K562 (cell line): ENCODE results near the gene TTC31. TPM values are rescaled to one million over a fixed set of nuclear protein-coding genes. Genes with fewer than 3 reads are reported as not detected.

Source experiments
- ATAC-seq: fragments of 200-7000 bp; cut with Tn5 transposase; 3 replicates; pipeline ENCODE4 v1.9.1; 2020; ENCODE audit warnings: moderate library complexity
- BruUV-seq: library from RNA; stranded (reverse); fragments of 400-500 nt; replicated peaks from 2 replicates; lab custom pipeline; 2021; lab: Mats Ljungman, UMichigan
- CTCF ChIA-PET: fragments of 300-600 bp; formaldehyde crosslinking; extraction: SDS; loops from one replicate; lab custom pipeline; 2021; ENCODE audit warnings: low intra/inter-chr PET ratio; lab: Yijun Ruan, JAX
- POLR2A ChIA-PET: fragments of 300-600, 350-650 bp; sonication (Branson Sonifier 250); formaldehyde crosslinking; extraction: SDS; loops from one replicate; lab custom pipeline; 2021; ENCODE audit warnings: antibody characterized with exemption, inconsistent platforms; lab: Yijun Ruan, JAX
- DNase-seq, 4 experiments: peaks; one replicate each; pipeline versions ENCODE4 v3.0.0 to v3.0.0-alpha.2; 2011 to 2018; ENCODE audit warnings: low spot score in 3 of 4, mixed read lengths in 3 of 4; ENCODE audit errors: extremely low read depth in 1 of 4
- FAIRE-seq: peaks from 2 replicates; lab custom pipeline; 2011; peaks lifted over from hg19 to GRCh38; lab: Jason Lieb, UNC
- H2AFZ ChIP-seq: 2 replicates; pipeline ENCODE4 v1.6.0; 2011; ENCODE audit warnings: low read depth, low read length, control low read depth, inconsistent platforms
- H3K27ac ChIP-seq: fragments of 200-600 bp; 3 replicates; pipeline ENCODE4 v1.8.0; 2011; ENCODE audit warnings: low read depth, mild to moderate bottlenecking, control low read depth, inconsistent platforms, low read length, moderate library complexity, mixed read lengths; ENCODE audit errors: extremely low read depth
- H3K27me3 ChIP-seq, 2 experiments: fragments of 300-600 bp in 1 of 2; 2 replicates in 1 of 2; 3 replicates in 1 of 2; pipeline versions ENCODE4 v1.6.0 to v1.8.0; 2011; ENCODE audit warnings: inconsistent platforms in 2 of 2, low read length in 2 of 2, mild to moderate bottlenecking in 1 of 2, mixed read lengths in 1 of 2, moderate library complexity in 1 of 2; ENCODE audit not compliant: control insufficient read depth in 2 of 2, insufficient read depth in 2 of 2
- H3K36me3 ChIP-seq: fragments of 300-600 bp; 3 replicates; pipeline ENCODE4 v1.8.0; 2011; ENCODE audit warnings: mild to moderate bottlenecking, low read length, inconsistent platforms; ENCODE audit not compliant: control insufficient read depth, insufficient read depth
- H3K4me1 ChIP-seq, 2 experiments: fragments of 200-600 bp in 1 of 2; replicated peaks in 1 of 2; 2 replicates in 1 of 2; 3 replicates in 1 of 2; pipeline versions ENCODE4 v1.5.1 to v1.8.0; 2011; ENCODE audit warnings: inconsistent platforms in 2 of 2, low read length in 2 of 2, mild to moderate bottlenecking in 1 of 2, mixed read lengths in 1 of 2, moderate library complexity in 1 of 2; ENCODE audit not compliant: control insufficient read depth in 2 of 2, insufficient read depth in 2 of 2
- H3K4me2 ChIP-seq: 2 replicates; pipeline ENCODE4 v1.6.1; 2011; ENCODE audit warnings: low read length, control low read depth, inconsistent platforms, mixed read lengths; ENCODE audit not compliant: insufficient read depth
- H3K4me3 ChIP-seq: fragments of 200-600 bp; sonication (generic), shearing (Covaris generic); 2 replicates; pipeline ENCODE4 v1.5.1; 2016; ENCODE audit warnings: control low read depth, inconsistent platforms
- H3K79me2 ChIP-seq: fragments of 200-600 bp; 3 replicates; pipeline ENCODE4 v1.8.0; 2011; ENCODE audit warnings: low read length, inconsistent platforms; ENCODE audit not compliant: control insufficient read depth, insufficient read depth
- H3K9ac ChIP-seq, 2 experiments: 2 replicates each; pipeline versions ENCODE4 v1.6.0 to v1.6.1; 2011; ENCODE audit warnings: low read depth in 2 of 2, low read length in 2 of 2, control low read depth in 1 of 2, inconsistent platforms in 1 of 2, mild to moderate bottlenecking in 1 of 2, mixed read lengths in 1 of 2; ENCODE audit not compliant: insufficient read depth in 1 of 2
- H3K9me1 ChIP-seq: one replicate; pipeline ENCODE4 v1.6.0; 2011; ENCODE audit warnings: inconsistent platforms, mild to moderate bottlenecking, low read length, moderate library complexity; ENCODE audit not compliant: control insufficient read depth, insufficient read depth
- H3K9me3 ChIP-seq: replicated peaks from 2 replicates; pipeline ENCODE4 v1.5.1; 2011; ENCODE audit warnings: low read depth, low read length, inconsistent platforms; ENCODE audit not compliant: control insufficient read depth, insufficient read depth
- H4K20me1 ChIP-seq: replicated peaks from 2 replicates; pipeline ENCODE4 v1.6.1; 2011; ENCODE audit warnings: low read length, inconsistent platforms, mixed read lengths; ENCODE audit not compliant: control insufficient read depth, insufficient read depth
- HDGF ChIP-seq: fragments of 450-650 bp; IDR thresholded peaks from 2 replicates; pipeline ENCODE4 v1.6.1; 2016
- PCBP1 ChIP-seq: fragments of 200-400 bp; formaldehyde crosslinking; IDR thresholded peaks from 2 replicates; pipeline ENCODE4 v1.6.1; 2018; ENCODE audit warnings: mild to moderate bottlenecking, low read depth, low read length; ENCODE audit not compliant: poor library complexity, severe bottlenecking
- ZNF584 ChIP-seq: fragments of 200-800 bp; sonication (Bioruptor generic); IDR thresholded peaks from 2 replicates; pipeline ENCODE4 v1.6.1; 2016; ENCODE audit warnings: low read depth, mild to moderate bottlenecking, missing genetic modification characterization, missing compliant biosample characterization
- WGBS: fragments of 100-300 bp; shearing (Covaris generic); methylation state at CpG from one replicate; pipeline ENCODE4 v1.1.6; 2016; ENCODE audit warnings: low coverage, mixed read lengths; ENCODE audit not compliant: insufficient coverage; ENCODE audit errors: missing lambda C conversion rate; 5-methylcytosine and 5-hydroxymethylcytosine counted together
- in situ Hi-C: fragments of 300-500 bp; cut with MboI; formaldehyde crosslinking; loops from 4 replicates; pipeline ENCODE4 v1.15.0; 2018; ENCODE audit warnings: inconsistent platforms, mixed read lengths
- intact Hi-C: fragments of 100-400 bp; cut with micrococcal nuclease; formaldehyde crosslinking; loops from 2 replicates; pipeline ENCODE4 v1.14.2; 2022
- polyA plus RNA-seq, 8 experiments: library from polyadenylated mRNA; depleted of rRNA in 4 of 8; stranded (reverse) in 5 of 8; unstranded in 3 of 8; fragments of >200 nt; fragmentation: Nextera tagmentation in 2 of 8; fragmentation: Illumina TruSeq in 1 of 8; extraction: Ambion mirVana in 2 of 8; extraction: Trizol in 1 of 8; gene quantifications; 2 replicates each; pipeline versions ENCODE4 v1.2.1 to v1.2.3, GENCODE V29; 2011 to 2014; ENCODE audit warnings: inconsistent platforms in 1 of 8, missing spikeins in 1 of 8
- total RNA-seq, 7 experiments: library from RNA; depleted of rRNA in 6 of 7; stranded (reverse); fragments of >200 nt in 6 of 7; fragmentation: Illumina TruSeq in 2 of 7; extraction: Trizol in 2 of 7; gene quantifications; 2 replicates each; pipeline versions ENCODE4 v1.2.1 to v1.2.3, GENCODE V29; 2011 to 2021; ENCODE audit warnings: low replicate concordance in 1 of 7
- TF ChIP-seq, protein P1 (sequence below): sonication (generic); formaldehyde crosslinking; IDR thresholded peaks from 2 replicates; pipeline ENCODE4 v1.8.1; 2023; ENCODE audit warnings: mild to moderate bottlenecking, missing genetic modification reagents

TTC31 gene
- total and polyA plus RNA-seq, 9 of the 15 experiments (the other 6 are each of a cell fraction or from before 2014, with no cell fraction given): 4.7 to 30.5 (median 15.9) TPM

DNA sequence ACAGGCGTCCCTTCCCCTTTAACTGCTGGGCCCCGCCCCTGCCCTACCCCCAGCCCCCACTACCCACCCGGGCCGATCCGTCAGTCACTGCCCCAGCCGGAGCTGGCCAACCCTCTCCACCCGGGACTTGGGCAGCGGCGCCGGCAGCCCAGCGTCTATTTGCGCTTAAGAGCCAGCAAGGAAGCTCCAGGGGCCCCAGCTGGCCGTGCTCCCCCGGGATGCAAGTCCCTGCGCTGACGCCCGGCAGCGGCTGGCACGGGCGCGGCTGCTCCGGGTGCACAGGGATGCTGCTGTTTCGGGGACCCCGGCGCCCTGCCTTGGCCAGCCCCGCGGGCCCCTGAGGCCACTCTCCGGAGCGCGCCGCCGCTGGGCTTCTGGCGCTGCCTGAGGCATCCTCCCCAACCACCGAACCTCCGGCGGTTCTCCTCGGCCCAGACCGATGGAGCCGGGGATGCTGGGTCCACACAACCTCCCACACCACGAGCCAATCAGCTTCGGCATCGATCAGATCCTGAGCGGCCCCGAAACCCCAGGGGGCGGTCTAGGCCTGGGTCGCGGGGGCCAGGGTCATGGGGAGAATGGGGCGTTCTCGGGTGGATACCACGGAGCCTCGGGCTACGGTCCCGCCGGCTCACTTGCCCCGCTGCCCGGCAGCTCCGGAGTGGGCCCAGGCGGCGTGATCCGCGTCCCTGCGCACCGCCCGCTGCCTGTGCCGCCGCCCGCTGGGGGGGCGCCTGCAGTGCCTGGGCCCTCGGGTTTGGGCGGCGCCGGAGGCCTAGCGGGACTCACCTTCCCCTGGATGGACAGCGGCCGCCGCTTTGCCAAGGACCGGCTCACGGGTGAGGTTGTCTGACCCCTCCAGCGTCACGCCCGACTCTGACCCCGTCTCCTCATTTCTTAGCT lies 31.7 kb downstream of the TTC31 start, which contains the start of gene TLX2:
TSS of gene TLX2 (plus strand) at position 83 of the 903 bp plus-strand sequence. CDS start at position 440, 357 bp downstream.
- Histone ChIP-seq H3K27ac (no peak within 1 kb of the TSS), H3K4me2 (no peak within 1 kb of the TSS), H3K4me1 (peaks cover 4 to 26% of the 10 kb centered on the region in 2 experiments; a peak in 4 of 5 replicates), H3K36me3 (no peaks in the 10 kb centered on the region), H3K27me3 (no peaks in the 10 kb centered on the region), H4K20me1 (no peaks in the 10 kb centered on the region), H3K9ac (no peak within 1 kb of the TSS), H3K9me1 (no peaks in the 10 kb centered on the region), H3K79me2 (no peaks in the 10 kb centered on the region), H3K4me3 (no peak within 1 kb of the TSS), H2AFZ (no peak within 1 kb of the TSS), H3K9me3 (no peaks in the 10 kb centered on the region)
- no peak for ATAC-seq
- in situ Hi-C loops: no loop called here
- TF ChIP-seq HDGF: no peak
- intact Hi-C loops: no loop called here
- BruUV-seq: no TSS peak
- no peak for DNase-seq
- POLR2A ChIA-PET: interaction anchor here (0.5 kb wide), 1 partner anchor 49 kb away, joined by 3 read pairs; no protein-coding TSS in a partner anchor
- CTCF ChIA-PET: no interaction called here
- FAIRE-seq: no peak
- 88% methylated on average over 44 of the region's 82 CpGs for WGBS

DNA sequence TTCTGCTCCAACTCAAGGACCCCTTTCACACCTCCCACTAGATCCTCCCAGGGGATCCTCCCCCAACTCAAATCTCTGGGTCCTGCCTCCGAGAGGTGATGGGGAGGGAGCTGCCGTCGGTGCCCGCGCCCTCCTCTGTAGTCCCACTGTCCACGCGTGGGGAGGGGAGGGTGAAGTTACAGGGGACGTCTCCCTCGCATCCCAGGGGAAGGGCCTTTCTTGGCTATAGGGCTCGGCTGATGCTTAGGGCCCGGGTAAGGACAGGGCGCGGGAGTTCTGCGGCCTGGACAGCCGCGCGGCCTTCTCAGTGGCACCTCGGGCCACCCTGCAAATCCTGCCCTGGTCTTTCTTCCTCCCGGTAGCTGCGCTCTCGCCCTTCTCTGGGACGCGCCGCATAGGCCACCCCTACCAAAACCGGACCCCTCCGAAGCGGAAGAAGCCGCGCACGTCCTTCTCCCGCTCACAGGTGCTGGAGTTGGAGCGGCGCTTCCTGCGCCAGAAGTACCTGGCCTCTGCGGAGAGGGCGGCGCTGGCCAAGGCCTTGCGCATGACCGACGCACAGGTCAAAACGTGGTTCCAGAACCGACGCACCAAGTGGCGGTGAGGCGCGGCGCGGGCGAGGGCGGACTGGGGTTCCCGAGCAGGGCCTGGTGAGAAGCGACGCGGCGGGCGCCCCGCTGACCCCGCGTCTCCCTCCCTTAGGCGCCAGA lies 32.5 kb downstream of the TTC31 start:
- in situ Hi-C loops: no loop called here
- no peaks in the 10 kb centered on the region for H4K20me1 ChIP-seq
- CTCF ChIA-PET: no interaction called here
- FAIRE-seq: no peak
- no peak for DNase-seq
- TF ChIP-seq ZNF584 (CRISPR knock-in tag): no peak
- TF ChIP-seq, protein P1, sequence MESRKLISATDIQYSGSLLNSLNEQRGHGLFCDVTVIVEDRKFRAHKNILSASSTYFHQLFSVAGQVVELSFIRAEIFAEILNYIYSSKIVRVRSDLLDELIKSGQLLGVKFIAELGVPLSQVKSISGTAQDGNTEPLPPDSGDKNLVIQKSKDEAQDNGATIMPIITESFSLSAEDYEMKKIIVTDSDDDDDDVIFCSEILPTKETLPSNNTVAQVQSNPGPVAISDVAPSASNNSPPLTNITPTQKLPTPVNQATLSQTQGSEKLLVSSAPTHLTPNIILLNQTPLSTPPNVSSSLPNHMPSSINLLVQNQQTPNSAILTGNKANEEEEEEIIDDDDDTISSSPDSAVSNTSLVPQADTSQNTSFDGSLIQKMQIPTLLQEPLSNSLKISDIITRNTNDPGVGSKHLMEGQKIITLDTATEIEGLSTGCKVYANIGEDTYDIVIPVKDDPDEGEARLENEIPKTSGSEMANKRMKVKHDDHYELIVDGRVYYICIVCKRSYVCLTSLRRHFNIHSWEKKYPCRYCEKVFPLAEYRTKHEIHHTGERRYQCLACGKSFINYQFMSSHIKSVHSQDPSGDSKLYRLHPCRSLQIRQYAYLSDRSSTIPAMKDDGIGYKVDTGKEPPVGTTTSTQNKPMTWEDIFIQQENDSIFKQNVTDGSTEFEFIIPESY (CRISPR knock-in tag): peak; percentile 22; the same call in 1 of the 2 replicates
- peak; percentile 9 for TF ChIP-seq PCBP1
- no peaks in the 10 kb centered on the region for H3K79me2 ChIP-seq
- H3K27ac ChIP-seq: no peak overlapping the region
- intact Hi-C loops: no loop called here
- no peaks in the 10 kb centered on the region for H3K9me1 ChIP-seq
- H3K36me3 ChIP-seq: no peaks in the 10 kb centered on the region
- H3K4me2 ChIP-seq: no peak overlapping the region
- H3K9me3 ChIP-seq: no peaks in the 10 kb centered on the region
- no TSS peak for BruUV-seq
- H3K4me3 ChIP-seq: no peak overlapping the region
- ATAC-seq: no peak
- 94% methylated on average over 25 of the region's 60 CpGs for WGBS
- POLR2A ChIA-PET: interaction anchor here (0.5 kb wide), 1 partner anchor 49 kb away, joined by 3 read pairs; no protein-coding TSS in a partner anchor
- peaks cover 0 to 19% of the 10 kb centered on the region in 2 experiments; a peak in 3 of 5 replicates for H3K4me1 ChIP-seq
- H3K27me3 ChIP-seq: no peaks in the 10 kb centered on the region
- no peak overlapping the region for H3K9ac ChIP-seq
- H2AFZ ChIP-seq: no peak overlapping the region
